HG02973 (cell line): Measurements from ENCODE around the gene FSTL5.

Source experiments
- ATAC-seq: cut with Tn5 transposase; IDR thresholded peaks from one replicate; pipeline ENCODE4 v1.9.1; 2021; ENCODE audit warnings: moderate library complexity; ENCODE audit not compliant: unreplicated experiment

The FSTL5 gene

GRCh38 chr4:161949946-161950725 lies 213.7 kb downstream of the FSTL5 start:
- no peak for ATAC-seq

GRCh38 chr4:161948026-161948770 lies 215.6 kb downstream of the FSTL5 start:
- ATAC-seq: no peak

GRCh38 chr4:161937596-161937995 lies 226.2 kb downstream of the FSTL5 start:
- ATAC-seq: no peak

- no peak for ATAC-seq
Observed at GRCh38 chr4:161936625-161937550, 226.9 kb downstream of the FSTL5 start.

- no peak for ATAC-seq
Observed at GRCh38 chr4:161931089-161931488, 232.7 kb downstream of the FSTL5 start.

GRCh38 chr4:161929956-161930355 lies 233.8 kb downstream of the FSTL5 start:
- no peak for ATAC-seq

- no peak for ATAC-seq
Observed at GRCh38 chr4:161926033-161926828, 237.6 kb downstream of the FSTL5 start.

- no peak for ATAC-seq
Observed at GRCh38 chr4:161920304-161921052, 243.3 kb downstream of the FSTL5 start.

- ATAC-seq: no peak
Observed at GRCh38 chr4:161919442-161920220, 244.2 kb downstream of the FSTL5 start.

GRCh38 chr4:161916035-161916434 lies 247.8 kb downstream of the FSTL5 start:
- ATAC-seq: no peak

- ATAC-seq: no peak
Observed at GRCh38 chr4:161907590-161907955, 256.2 kb downstream of the FSTL5 start.

GRCh38 chr4:161906836-161907589 lies 256.8 kb downstream of the FSTL5 start:
- ATAC-seq: no peak

GRCh38 chr4:161900110-161900509 lies 263.7 kb downstream of the FSTL5 start:
- ATAC-seq: no peak

- no peak for ATAC-seq
Observed at GRCh38 chr4:161894493-161895167, 269.2 kb downstream of the FSTL5 start.

GRCh38 chr4:161894014-161894413 lies 269.8 kb downstream of the FSTL5 start:
- no peak for ATAC-seq

- no peak for ATAC-seq
Observed at GRCh38 chr4:161893566-161893965, 270.2 kb downstream of the FSTL5 start.

GRCh38 chr4:161892951-161893350 lies 270.8 kb downstream of the FSTL5 start:
- ATAC-seq: no peak

GRCh38 chr4:161883157-161883556 lies 280.6 kb downstream of the FSTL5 start:
- no peak for ATAC-seq
